ENCODE measurements around the gene GIT2. TPM values are rescaled to one million over a fixed set of nuclear protein-coding genes. Genes with fewer than 3 reads are reported as not detected.

GIT2 gene
- total and polyA plus RNA-seq, 2 of the 13 experiments (the other 11 are each of a cell fraction or from before 2014, with no cell fraction given), result 18.4 to 19.8 TPM

DNA sequence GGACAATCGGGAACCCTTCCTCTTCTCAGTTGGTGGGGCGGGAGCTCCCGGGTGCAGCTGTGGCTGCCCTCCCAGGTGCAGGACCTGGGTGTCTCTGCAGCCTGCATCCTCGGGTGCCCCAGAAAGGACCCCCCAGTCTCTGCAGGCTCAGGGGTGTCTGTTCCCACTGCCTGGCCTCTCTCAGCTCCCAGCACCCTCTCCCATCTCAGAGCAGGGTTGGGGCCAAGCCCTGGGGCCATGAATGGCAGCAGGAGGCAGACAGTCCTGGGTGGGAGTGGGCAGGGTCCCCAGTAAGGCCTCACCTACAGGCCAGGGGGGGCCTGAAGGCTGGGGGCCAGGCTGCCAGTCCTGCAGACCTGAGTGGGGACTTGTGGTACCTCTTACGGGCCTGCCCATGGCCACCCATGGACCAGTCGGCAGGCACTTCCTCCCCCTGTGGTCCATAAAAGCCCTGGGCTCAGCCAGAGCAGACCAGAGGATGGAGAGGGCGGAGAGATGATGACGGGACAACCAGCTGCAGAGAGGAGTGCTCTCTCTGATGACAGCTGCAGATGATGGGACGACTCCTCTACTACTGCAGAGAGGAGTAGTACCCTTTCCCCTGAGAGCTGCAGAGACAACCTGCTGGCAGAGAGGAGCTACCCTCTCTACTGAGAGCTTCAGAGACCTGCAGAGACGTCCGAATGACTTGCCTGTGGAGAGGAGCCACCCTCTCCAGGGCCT is 69.5 kb downstream of the GIT2 start:
- no peaks in the 10 kb centered on the region for H3K79me2 ChIP-seq (ENCODE audit: insufficient read depth, low read length)
- no peak overlapping the region for H2AFZ ChIP-seq (ENCODE audit: low read length)
- no peak overlapping the region for H3K9ac ChIP-seq (ENCODE audit: insufficient read depth, low read depth, low read length)
- no peaks in the 10 kb centered on the region for H4K20me1 ChIP-seq (ENCODE audit: insufficient read depth, low read length)
- H3K27me3 ChIP-seq (ENCODE audit: control insufficient read depth in 1 of 2, insufficient read depth in 2 of 2, low read length in 2 of 2), result no peaks in the 10 kb centered on the region
- POLR2A ChIA-PET, result no interaction called here
- CTCF ChIA-PET (ENCODE audit: low intra/inter-chr PET ratio, low total read pairs), result interaction anchor here (0.9 to 2.3 kb wide), 2 partner anchors 9 to 73 kb away, joined by 3 to 10 read pairs; no protein-coding TSS in a partner anchor
- no peak overlapping the region for H3K4me2 ChIP-seq (ENCODE audit: low read depth, low read length)
- WGBS (ENCODE audit: low lambda C conversion rate), result 90% methylated on average over 5 of the region's 11 CpGs
- DNase-seq (ENCODE audit: low spot score) (no peak), FAIRE-seq (no peak), ATAC-seq (no peak; the same call in 2 of the 3 replicates)
- no peak for TF ChIP-seq RAD51 (IDR thresholded peaks at IDR 0.05; ENCODE audit: borderline replicate concordance)
- TF ChIP-seq HCFC1 (IDR thresholded peaks at IDR 0.05; ENCODE audit: low read depth, low read length), result no peak
- TF ChIP-seq, protein P1, sequence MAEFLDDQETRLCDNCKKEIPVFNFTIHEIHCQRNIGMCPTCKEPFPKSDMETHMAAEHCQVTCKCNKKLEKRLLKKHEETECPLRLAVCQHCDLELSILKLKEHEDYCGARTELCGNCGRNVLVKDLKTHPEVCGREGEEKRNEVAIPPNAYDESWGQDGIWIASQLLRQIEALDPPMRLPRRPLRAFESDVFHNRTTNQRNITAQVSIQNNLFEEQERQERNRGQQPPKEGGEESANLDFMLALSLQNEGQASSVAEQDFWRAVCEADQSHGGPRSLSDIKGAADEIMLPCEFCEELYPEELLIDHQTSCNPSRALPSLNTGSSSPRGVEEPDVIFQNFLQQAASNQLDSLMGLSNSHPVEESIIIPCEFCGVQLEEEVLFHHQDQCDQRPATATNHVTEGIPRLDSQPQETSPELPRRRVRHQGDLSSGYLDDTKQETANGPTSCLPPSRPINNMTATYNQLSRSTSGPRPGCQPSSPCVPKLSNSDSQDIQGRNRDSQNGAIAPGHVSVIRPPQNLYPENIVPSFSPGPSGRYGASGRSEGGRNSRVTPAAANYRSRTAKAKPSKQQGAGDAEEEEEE (CRISPR knock-in tag; IDR thresholded peaks at IDR 0.05; ENCODE audit: borderline replicate concordance), result no peak
- TF ChIP-seq MAFK (conservative IDR thresholded peaks at IDR 0.05 in 1 of 2, IDR thresholded peaks at IDR 0.05 in 1 of 2; ENCODE audit: low read length in 2 of 2), result no peak
- H3K4me1 ChIP-seq (ENCODE audit: insufficient read depth, low read length), result peaks cover 25% of the 10 kb centered on the region
- H3K27ac ChIP-seq (ENCODE audit: extremely low read length, insufficient read depth, low read length), result no peak overlapping the region
- in situ Hi-C loops (cut with HindIII; ENCODE audit: extremely low pct_ligation_motif_present, low pct_unique_long_range_greater_than_20kb), result no loop called here
- intact Hi-C loops (cut with micrococcal nuclease; ENCODE audit: unreplicated experiment), result loop anchor here (5.0 kb wide), 1 partner anchor 74 kb away; no protein-coding TSS in a partner anchor
- no peaks in the 10 kb centered on the region for H3K9me3 ChIP-seq (ENCODE audit: low read length)
- no TSS peak for BruUV-seq (replicated peaks)
- H3K4me3 ChIP-seq (replicated peaks in 1 of 3; ENCODE audit: insufficient read depth in 1 of 3, low read depth in 2 of 3, low read length in 3 of 3), result no peak overlapping the region
- H3K36me3 ChIP-seq (replicated peaks in 1 of 2; ENCODE audit: control insufficient read depth in 1 of 2, insufficient read depth in 2 of 2, low read length in 2 of 2), result peaks cover 3 to 4% of the 10 kb centered on the region in 2 experiments; a peak in 1 of 5 replicates

DNA sequence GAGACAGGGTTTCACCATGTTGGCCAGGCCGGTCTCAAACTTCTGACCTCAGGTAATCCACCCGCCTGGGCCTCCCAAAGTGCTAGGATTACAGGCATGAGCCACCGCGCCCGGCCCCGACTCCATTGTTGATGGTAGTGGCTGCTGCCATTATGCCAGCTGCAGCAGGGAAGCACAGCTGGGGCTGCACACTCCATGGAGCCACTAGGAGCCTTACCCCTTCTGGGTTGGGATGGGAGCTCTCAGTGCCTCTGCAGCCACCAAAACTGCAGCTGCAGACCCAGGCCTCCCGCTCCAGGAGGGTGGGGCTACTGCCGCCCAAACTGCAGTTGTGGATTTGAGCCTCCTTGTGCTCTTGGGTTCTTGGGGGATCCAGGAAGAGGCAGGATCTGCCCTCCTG is 70.2 kb downstream of the GIT2 start:
- no peaks in the 10 kb centered on the region for H3K79me2 ChIP-seq (ENCODE audit: insufficient read depth, low read length)
- intact Hi-C loops (cut with micrococcal nuclease; ENCODE audit: unreplicated experiment) (loop anchor here (5.0 kb wide), 1 partner anchor 74 kb away; no protein-coding TSS in a partner anchor), in situ Hi-C loops (cut with HindIII; ENCODE audit: extremely low pct_ligation_motif_present, low pct_unique_long_range_greater_than_20kb) (no loop called here)
- BruUV-seq (replicated peaks), result no TSS peak
- H3K27me3 ChIP-seq (ENCODE audit: control insufficient read depth in 1 of 2, insufficient read depth in 2 of 2, low read length in 2 of 2), result no peaks in the 10 kb centered on the region
- H3K4me3 ChIP-seq (replicated peaks in 1 of 3; ENCODE audit: insufficient read depth in 1 of 3, low read depth in 2 of 3, low read length in 3 of 3), result no peak overlapping the region
- H3K4me1 ChIP-seq (ENCODE audit: insufficient read depth, low read length), result peaks cover 25% of the 10 kb centered on the region
- no peaks in the 10 kb centered on the region for H3K9me3 ChIP-seq (ENCODE audit: low read length)
- WGBS (ENCODE audit: low lambda C conversion rate), result no CpG with 5 or more reads among the region's 8 CpGs
- H3K36me3 ChIP-seq (replicated peaks in 1 of 2; ENCODE audit: control insufficient read depth in 1 of 2, insufficient read depth in 2 of 2, low read length in 2 of 2), result peaks cover 2 to 4% of the 10 kb centered on the region in 2 experiments; a peak in 1 of 5 replicates
- no peak for FAIRE-seq
- ChIA-PET CTCF (ENCODE audit: low intra/inter-chr PET ratio, low total read pairs) (no interaction called here), POLR2A (no interaction called here)
- no peaks in the 10 kb centered on the region for H4K20me1 ChIP-seq (ENCODE audit: insufficient read depth, low read length)
- ATAC-seq, result peak; percentile 7; the same call in 1 of the 3 replicates
- H2AFZ ChIP-seq (ENCODE audit: low read length), result no peak overlapping the region
- no peak for DNase-seq (ENCODE audit: low spot score)
- H3K27ac ChIP-seq (ENCODE audit: extremely low read length, insufficient read depth, low read length), result no peak overlapping the region
- no peak overlapping the region for H3K9ac ChIP-seq (ENCODE audit: insufficient read depth, low read depth, low read length)
- H3K4me2 ChIP-seq (ENCODE audit: low read depth, low read length), result no peak overlapping the region
- TF ChIP-seq ZNF501 (CRISPR knock-in tag; IDR thresholded peaks at IDR 0.05) (no peak), RCOR2 (CRISPR knock-in tag; IDR thresholded peaks at IDR 0.05) (no peak), ZNF550 (CRISPR knock-in tag; IDR thresholded peaks at IDR 0.05; ENCODE audit: borderline replicate concordance) (no peak), ZNF138 (CRISPR knock-in tag; IDR thresholded peaks at IDR 0.05; ENCODE audit: low read depth) (no peak), FOSL2 (CRISPR knock-in tag; IDR thresholded peaks at IDR 0.05) (no peak), KDM2A (CRISPR knock-in tag; IDR thresholded peaks at IDR 0.05; ENCODE audit: borderline replicate concordance, low read depth) (no peak), TCF7L2 (IDR thresholded peaks at IDR 0.05; ENCODE audit: low read depth, low read length) (no peak), ARNT (IDR thresholded peaks at IDR 0.05) (no peak)
- TF ChIP-seq, protein P2, sequence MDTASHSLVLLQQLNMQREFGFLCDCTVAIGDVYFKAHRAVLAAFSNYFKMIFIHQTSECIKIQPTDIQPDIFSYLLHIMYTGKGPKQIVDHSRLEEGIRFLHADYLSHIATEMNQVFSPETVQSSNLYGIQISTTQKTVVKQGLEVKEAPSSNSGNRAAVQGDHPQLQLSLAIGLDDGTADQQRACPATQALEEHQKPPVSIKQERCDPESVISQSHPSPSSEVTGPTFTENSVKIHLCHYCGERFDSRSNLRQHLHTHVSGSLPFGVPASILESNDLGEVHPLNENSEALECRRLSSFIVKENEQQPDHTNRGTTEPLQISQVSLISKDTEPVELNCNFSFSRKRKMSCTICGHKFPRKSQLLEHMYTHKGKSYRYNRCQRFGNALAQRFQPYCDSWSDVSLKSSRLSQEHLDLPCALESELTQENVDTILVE (CRISPR knock-in tag; IDR thresholded peaks at IDR 0.05), result no peak

All from HepG2 (cell line).